HUES64 (cell line): ENCODE results near the gene PVALEF.

Experiments used
- H3K27ac ChIP-seq: 2 replicates; pipeline ENCODE4 v1.7.0; 2013; ENCODE audit warnings: low read depth, low read length, inconsistent platforms
- H3K27me3 ChIP-seq: 2 replicates; pipeline ENCODE4 v1.6.1; 2013; ENCODE audit warnings: mild to moderate bottlenecking, low read length; ENCODE audit not compliant: insufficient read depth
- H3K36me3 ChIP-seq: 2 replicates; pipeline ENCODE4 v1.6.1; 2013; ENCODE audit warnings: mild to moderate bottlenecking, low read length; ENCODE audit not compliant: insufficient read depth
- H3K4me1 ChIP-seq: 2 replicates; pipeline ENCODE4 v1.6.1; 2013; ENCODE audit warnings: mild to moderate bottlenecking, low read length, moderate library complexity; ENCODE audit not compliant: insufficient read depth
- H3K4me3 ChIP-seq: 2 replicates; pipeline ENCODE4 v1.5.1; 2013; ENCODE audit warnings: mild to moderate bottlenecking, low read length, moderate library complexity
- H3K9ac ChIP-seq: 2 replicates; pipeline ENCODE4 v1.6.1; 2013; ENCODE audit warnings: mild to moderate bottlenecking, low read depth, low read length
- H3K9me3 ChIP-seq: 2 replicates; pipeline ENCODE4 v1.6.1; 2013; ENCODE audit warnings: low read depth, low read length; ENCODE audit not compliant: insufficient read depth
- WGBS: fragments of 150-250, 120-280 bp; methylation state at CpG from one replicate; pipeline ENCODE4 v1.1.7; 2013; ENCODE audit warnings: missing lambda C conversion rate; 5-methylcytosine and 5-hydroxymethylcytosine counted together

Gene PVALEF

DNA sequence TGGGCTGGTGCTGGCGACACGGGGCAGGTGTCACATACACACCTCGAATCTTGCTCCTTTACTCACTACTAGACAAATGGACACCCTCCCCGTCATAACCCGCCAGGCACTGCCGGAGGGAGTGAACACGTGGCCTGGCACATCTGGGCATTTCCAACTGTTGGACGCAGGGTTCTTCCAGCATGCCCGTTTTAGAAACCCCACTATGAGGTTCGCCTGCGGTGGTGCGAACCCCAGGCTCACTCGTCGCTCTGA lies 64.3 kb downstream of the PVALEF start:
- Histone ChIP-seq H3K27ac (no peak overlapping the region), H3K4me3 (no peak overlapping the region), H3K9me3 (no peaks in the 10 kb centered on the region), H3K4me1 (no peaks in the 10 kb centered on the region), H3K36me3 (peaks cover 13% of the 10 kb centered on the region), H3K27me3 (no peaks in the 10 kb centered on the region), H3K9ac (no peak overlapping the region)
- WGBS = 94% methylated on average over 14 of the region's 14 CpGs

DNA sequence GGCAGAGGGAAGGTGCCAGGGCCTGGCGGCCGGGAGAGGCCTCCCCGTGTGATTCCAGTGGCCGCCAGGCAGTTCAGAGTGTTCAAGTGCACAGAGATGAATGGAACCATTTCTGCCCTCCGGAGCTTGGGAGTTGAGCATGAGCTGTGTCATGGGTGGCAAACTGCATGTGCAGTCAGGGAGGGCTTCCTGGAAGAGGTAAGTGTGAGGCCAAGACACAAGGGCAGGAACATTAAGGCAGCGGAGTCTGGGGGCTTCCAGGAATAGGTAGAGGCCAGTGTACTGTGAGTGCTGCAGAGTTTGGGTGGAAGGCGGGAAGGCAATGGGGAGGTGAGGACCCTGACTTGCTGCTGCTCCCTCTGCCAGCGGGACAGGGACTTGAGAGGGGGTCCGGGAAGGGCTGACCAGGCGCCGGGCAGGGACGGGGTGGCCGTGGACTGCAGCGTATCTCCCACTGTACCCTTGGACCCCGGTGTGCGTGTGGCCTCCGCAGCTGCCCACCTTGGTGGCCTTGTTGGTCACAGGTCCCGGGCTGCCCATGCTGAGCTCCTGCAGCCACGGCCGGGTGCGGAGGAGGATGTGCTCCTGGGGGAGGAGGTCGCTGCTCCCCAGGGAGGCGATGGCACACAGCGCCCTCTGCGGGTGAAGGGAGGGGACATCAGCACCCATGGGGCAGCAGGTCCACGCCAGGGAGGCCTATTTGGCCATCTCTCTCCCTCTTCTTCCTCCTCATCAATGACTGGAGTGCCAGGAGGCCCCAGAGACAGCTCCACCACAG lies 64.9 kb downstream of the PVALEF start:
- peaks cover 13% of the 10 kb centered on the region for H3K36me3 ChIP-seq
- WGBS = 89% methylated on average over 26 of the region's 26 CpGs
- H3K9me3 ChIP-seq = no peaks in the 10 kb centered on the region
- H3K27me3 ChIP-seq = no peaks in the 10 kb centered on the region
- no peak overlapping the region for H3K4me3 ChIP-seq
- H3K4me1 ChIP-seq = no peaks in the 10 kb centered on the region
- no peak overlapping the region for H3K27ac ChIP-seq
- H3K9ac ChIP-seq = no peak overlapping the region

DNA sequence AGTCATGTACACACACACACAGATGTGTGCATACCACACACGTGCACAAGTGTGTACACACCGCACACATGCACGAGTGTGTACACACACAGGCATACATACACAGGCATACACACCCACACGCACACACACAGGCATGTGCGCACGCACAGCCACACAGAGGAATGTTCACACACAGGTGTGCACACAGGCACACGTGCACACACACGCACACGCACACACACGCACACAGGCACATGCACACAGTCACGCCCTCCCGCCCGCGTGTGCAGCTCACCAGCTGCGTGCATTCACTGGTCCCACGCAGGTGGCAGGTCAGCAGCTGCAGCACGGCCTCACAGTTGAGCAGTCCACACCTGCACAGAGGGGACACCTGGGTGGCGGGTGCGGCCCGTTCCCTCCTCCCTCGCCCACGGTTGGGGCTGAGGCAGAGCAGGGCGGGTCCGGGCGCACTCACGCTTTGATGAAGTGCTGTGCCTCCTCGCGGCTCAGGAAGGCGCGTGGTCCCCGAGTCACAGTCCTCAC lies 65.9 kb downstream of the PVALEF start:
- WGBS = 92% methylated on average over 31 of the region's 31 CpGs
- H3K36me3 ChIP-seq = peaks cover 13% of the 10 kb centered on the region
- no peaks in the 10 kb centered on the region for H3K4me1 ChIP-seq
- no peak overlapping the region for H3K4me3 ChIP-seq
- no peak overlapping the region for H3K9ac ChIP-seq
- H3K9me3 ChIP-seq = no peaks in the 10 kb centered on the region
- no peak overlapping the region for H3K27ac ChIP-seq
- no peaks in the 10 kb centered on the region for H3K27me3 ChIP-seq

DNA sequence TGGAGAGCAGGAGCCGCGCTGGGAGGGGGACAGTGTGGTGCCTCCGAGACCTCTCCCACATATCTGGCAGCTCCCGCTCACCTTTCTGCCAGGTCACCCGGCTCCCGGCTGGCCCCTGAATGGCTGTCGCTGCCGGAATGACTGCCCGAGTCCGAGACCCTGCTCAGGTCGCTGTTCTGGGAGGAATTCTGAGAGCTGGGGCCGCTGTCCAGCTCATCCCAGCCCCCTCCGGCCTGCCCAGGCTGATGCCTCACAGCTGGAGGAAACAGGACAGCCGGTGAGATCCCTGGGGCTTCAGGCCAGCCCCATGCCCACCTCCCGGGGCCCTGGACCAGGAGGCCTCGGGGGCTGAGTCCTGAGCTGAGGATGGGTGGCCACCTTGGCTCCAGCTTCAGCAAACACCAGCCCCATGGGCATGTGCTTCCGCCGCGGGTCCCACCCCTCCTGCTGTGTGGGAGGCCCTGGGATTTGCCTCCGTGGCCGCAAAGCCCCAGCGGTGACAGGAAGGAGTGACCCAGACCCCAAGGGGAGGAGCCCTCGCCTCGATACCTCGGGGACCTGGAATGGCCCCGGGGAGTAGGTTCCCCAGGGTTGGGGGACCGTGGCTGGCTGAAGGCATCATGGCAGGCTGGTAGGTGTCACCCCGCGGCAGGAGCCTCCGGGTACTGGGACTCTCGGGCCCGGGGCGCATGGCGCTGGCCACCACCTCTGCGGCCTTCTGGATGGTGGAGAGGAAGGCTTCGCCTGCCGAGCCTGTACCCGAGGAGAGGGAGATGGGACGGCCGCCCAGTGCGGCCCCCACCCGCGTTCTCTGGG lies 66.7 kb downstream of the PVALEF start:
- no peaks in the 10 kb centered on the region for H3K9me3 ChIP-seq
- 95% methylated on average over 43 of the region's 43 CpGs for WGBS
- H3K27me3 ChIP-seq = no peaks in the 10 kb centered on the region
- H3K36me3 ChIP-seq = peaks cover 13% of the 10 kb centered on the region
- no peak overlapping the region for H3K4me3 ChIP-seq
- H3K27ac ChIP-seq = no peak overlapping the region
- H3K9ac ChIP-seq = no peak overlapping the region
- H3K4me1 ChIP-seq = no peaks in the 10 kb centered on the region
